Measurements from ENCODE around the gene NRL.
A peak's percentile ranks its signal among the peaks of the same experiment; 100 is the strongest.

Gene NRL

DNA sequence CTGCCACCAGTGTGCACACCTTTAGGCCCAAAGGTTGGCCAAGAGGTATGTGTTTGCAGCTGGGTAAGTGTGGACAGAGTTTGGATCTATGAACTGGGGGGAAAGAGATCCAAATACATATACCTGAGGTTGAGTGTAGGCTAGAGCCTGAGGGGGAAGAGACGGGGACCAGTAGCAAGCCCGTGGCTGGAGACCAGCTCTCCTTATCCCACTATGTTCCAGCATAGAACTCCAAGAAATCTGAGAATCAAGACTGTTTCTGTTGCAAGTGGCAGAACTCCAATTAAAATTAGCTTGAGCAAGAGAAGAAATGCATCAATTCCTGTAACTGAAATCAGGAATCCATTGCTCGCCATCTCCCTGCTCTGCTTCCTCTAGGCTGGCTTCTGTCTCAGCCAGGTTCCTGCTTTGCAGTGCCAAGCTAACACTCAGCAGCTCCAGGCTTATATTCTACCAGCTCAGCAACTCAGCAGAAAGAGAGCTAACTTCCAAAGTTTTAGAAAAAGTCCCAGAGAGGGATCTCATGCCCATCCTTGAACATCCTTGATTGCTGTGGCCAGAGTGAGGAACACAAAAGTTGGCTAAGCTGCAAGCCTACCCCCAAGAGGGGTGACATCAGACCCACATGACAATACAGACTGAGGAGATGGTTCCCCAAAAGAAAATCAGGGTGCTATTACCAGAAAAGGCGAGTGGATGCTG lies 22.1 kb downstream of the NRL start:
- Histone ChIP-seq H3K9ac (ENCODE audit: low read depth in 1 of 2, low read length in 2 of 2) (no peak overlapping the region), H3K4me1 (ENCODE audit: control insufficient read depth in 2 of 2, insufficient read depth in 2 of 2, low read length in 2 of 2) (peaks cover 13 to 29% of the 10 kb centered on the region in 2 donors), H3K4me3 (ENCODE audit: low read length in 2 of 2) (no peak overlapping the region), H3K27ac (ENCODE audit: low read depth in 2 of 2, low read length in 2 of 2) (peak overlapping the region; percentile 99), H3K27me3 (ENCODE audit: control insufficient read depth in 2 of 2, insufficient read depth in 2 of 2, low read length in 2 of 2) (no peaks in the 10 kb centered on the region), H3K36me3 (ENCODE audit: control insufficient read depth in 2 of 2, insufficient read depth in 2 of 2, low read length in 2 of 2) (peaks cover 0 to 4% of the 10 kb centered on the region in 2 donors), H3K9me3 (ENCODE audit: control insufficient read depth in 2 of 2, low read length in 2 of 2) (no peaks in the 10 kb centered on the region)

DNA sequence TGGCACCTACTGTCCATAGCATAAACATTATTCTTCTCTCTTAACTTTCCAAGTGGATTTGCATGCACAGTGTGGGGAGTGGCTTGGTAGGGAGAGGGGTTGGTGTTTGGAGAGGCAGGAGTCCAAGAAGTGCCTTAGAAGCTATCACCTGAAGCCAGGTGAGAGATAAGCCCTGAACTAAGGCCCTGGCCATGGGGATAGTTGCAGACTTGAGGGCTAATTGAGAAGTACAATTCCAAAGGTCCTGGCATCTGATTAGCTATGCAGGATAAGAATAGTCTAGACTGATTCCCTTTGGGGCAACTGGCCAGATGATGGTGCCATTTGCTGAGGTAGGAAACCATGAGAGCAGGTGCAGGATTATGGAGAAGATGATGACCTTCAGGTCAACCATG lies 22.6 kb downstream of the NRL start:
- Histone ChIP-seq H3K4me1 (ENCODE audit: control insufficient read depth in 2 of 2, insufficient read depth in 2 of 2, low read length in 2 of 2) (peaks cover 13 to 29% of the 10 kb centered on the region in 2 donors), H3K9ac (ENCODE audit: low read depth in 1 of 2, low read length in 2 of 2) (no peak overlapping the region), H3K36me3 (ENCODE audit: control insufficient read depth in 2 of 2, insufficient read depth in 2 of 2, low read length in 2 of 2) (peaks cover 0 to 4% of the 10 kb centered on the region in 2 donors), H3K27ac (ENCODE audit: low read depth in 2 of 2, low read length in 2 of 2) (peak overlapping the region; percentile 99), H3K9me3 (ENCODE audit: control insufficient read depth in 2 of 2, low read length in 2 of 2) (no peaks in the 10 kb centered on the region), H3K27me3 (ENCODE audit: control insufficient read depth in 2 of 2, insufficient read depth in 2 of 2, low read length in 2 of 2) (no peaks in the 10 kb centered on the region), H3K4me3 (ENCODE audit: low read length in 2 of 2) (no peak overlapping the region)

DNA sequence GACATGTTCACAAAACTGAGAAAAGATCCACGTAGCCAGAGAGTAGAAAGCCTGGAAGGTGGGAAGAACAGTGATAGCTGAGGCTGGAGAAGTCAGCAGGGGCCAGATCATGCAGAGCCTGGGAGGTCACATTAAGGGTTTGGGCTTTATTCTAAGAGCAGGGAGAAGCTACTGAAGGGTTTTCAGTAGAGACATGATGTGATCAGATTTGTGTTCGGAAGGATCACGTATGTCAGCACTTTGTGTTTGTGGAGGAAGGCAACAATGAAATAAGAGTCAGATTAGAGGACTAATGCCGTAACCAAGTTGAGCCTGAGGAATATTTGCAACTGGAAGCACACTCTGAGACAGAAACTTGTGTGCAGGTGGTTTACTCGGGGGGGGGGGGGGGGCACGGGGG lies 24.9 kb downstream of the NRL start:
- Histone ChIP-seq H3K27me3 (ENCODE audit: control insufficient read depth in 2 of 2, insufficient read depth in 2 of 2, low read length in 2 of 2) (no peaks in the 10 kb centered on the region), H3K36me3 (ENCODE audit: control insufficient read depth in 2 of 2, insufficient read depth in 2 of 2, low read length in 2 of 2) (no peaks in the 10 kb centered on the region), H3K4me3 (ENCODE audit: low read length in 2 of 2) (no peak overlapping the region), H3K9ac (ENCODE audit: low read depth in 1 of 2, low read length in 2 of 2) (peak overlapping the region in 1 of 2 donors; percentile 5), H3K9me3 (ENCODE audit: control insufficient read depth in 2 of 2, low read length in 2 of 2) (no peaks in the 10 kb centered on the region), H3K4me1 (ENCODE audit: control insufficient read depth in 2 of 2, insufficient read depth in 2 of 2, low read length in 2 of 2) (peaks cover 4 to 19% of the 10 kb centered on the region in 2 donors), H3K27ac (ENCODE audit: low read depth in 2 of 2, low read length in 2 of 2) (no peak overlapping the region)

DNA sequence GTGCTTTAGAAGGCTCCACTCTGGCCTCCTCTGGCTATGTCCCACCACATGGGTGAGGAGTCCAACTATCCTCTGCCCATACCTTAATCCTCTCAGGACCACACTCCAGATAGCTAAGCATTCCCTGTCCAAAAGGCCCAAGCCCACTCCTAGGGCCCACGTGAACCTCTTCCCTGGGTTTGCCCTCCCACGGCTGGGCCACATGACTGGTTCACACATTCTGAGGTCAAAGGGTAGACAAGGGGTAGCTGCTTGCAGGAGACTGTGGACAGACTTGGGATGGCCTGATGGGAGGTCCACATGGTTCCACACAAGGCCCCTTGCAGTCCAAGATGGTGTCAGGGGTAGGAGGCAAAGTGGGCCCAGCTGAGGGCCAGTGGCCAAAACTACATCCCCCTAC lies 26.7 kb downstream of the NRL start:
- Histone ChIP-seq H3K9me3 (ENCODE audit: control insufficient read depth in 2 of 2, low read length in 2 of 2) (no peaks in the 10 kb centered on the region), H3K4me3 (ENCODE audit: low read length in 2 of 2) (no peak overlapping the region), H3K27me3 (ENCODE audit: control insufficient read depth in 2 of 2, insufficient read depth in 2 of 2, low read length in 2 of 2) (no peaks in the 10 kb centered on the region), H3K9ac (ENCODE audit: low read depth in 1 of 2, low read length in 2 of 2) (no peak overlapping the region), H3K27ac (ENCODE audit: low read depth in 2 of 2, low read length in 2 of 2) (no peak overlapping the region), H3K36me3 (ENCODE audit: control insufficient read depth in 2 of 2, insufficient read depth in 2 of 2, low read length in 2 of 2) (no peaks in the 10 kb centered on the region), H3K4me1 (ENCODE audit: control insufficient read depth in 2 of 2, insufficient read depth in 2 of 2, low read length in 2 of 2) (peaks cover 0 to 11% of the 10 kb centered on the region in 2 donors)

DNA sequence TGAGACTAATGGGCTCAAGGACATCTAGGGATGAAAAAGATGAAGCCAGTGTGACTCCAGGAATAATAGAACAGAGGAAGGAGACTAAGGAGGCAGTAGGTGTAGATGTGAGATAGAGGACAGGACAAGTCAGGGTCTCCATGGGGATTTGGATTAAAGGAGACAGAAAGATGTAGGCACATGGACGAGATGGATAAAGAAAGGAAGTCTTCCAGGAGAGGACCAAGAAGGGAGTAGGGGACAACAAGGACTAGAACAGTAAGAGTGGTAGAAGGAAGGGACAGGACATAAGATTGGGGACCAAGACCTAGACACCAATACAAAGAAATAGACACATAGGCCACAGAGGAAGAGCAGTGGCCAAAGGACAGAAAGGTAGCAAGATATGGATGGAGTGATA lies 27.7 kb downstream of the NRL start:
- Histone ChIP-seq H3K4me1 (ENCODE audit: control insufficient read depth in 2 of 2, insufficient read depth in 2 of 2, low read length in 2 of 2) (peaks cover 0 to 4% of the 10 kb centered on the region in 2 donors), H3K27ac (ENCODE audit: low read depth in 2 of 2, low read length in 2 of 2) (no peak overlapping the region), H3K4me3 (ENCODE audit: low read length in 2 of 2) (no peak overlapping the region), H3K36me3 (ENCODE audit: control insufficient read depth in 2 of 2, insufficient read depth in 2 of 2, low read length in 2 of 2) (no peaks in the 10 kb centered on the region), H3K27me3 (ENCODE audit: control insufficient read depth in 2 of 2, insufficient read depth in 2 of 2, low read length in 2 of 2) (no peaks in the 10 kb centered on the region), H3K9ac (ENCODE audit: low read depth in 1 of 2, low read length in 2 of 2) (no peak overlapping the region), H3K9me3 (ENCODE audit: control insufficient read depth in 2 of 2, low read length in 2 of 2) (no peaks in the 10 kb centered on the region)

DNA sequence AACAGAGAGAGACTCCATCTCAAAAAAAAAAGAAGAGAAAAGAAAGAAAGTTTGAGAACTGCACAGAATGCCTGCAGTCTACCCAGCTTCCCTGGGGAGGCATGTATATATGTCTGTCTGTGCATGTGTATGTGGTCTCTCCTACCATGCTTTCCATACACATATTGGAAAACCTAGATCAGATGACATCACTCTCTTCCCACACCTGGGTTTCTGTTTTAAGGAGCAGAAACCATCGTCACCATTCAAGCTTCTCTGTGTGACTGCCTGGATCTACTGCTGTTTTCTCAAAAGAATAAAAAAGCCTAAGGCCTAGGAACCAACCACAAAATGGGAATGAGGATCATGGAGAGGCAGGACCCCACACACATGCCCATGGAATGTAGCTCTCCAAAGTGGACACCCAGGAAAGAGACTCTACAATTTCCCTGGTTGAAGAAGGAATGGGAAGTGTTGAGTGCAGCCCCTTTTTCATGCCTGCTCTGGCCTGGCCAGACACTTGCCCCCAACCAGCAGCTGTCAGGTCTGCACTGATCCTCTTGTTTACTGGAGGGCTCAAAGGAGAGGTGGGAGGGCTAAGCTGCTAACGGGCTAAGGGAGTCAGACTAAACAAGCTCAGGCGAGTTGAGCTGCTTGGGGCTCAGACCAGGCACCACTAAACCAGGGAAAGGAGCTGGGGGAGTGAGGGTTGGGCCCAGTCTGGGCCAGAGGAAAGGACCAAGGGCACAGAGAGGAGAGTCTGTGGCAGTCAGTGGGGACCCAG lies 28.4 kb downstream of the NRL start:
- Histone ChIP-seq H3K9ac (ENCODE audit: low read depth in 1 of 2, low read length in 2 of 2) (no peak overlapping the region), H3K27me3 (ENCODE audit: control insufficient read depth in 2 of 2, insufficient read depth in 2 of 2, low read length in 2 of 2) (no peaks in the 10 kb centered on the region), H3K9me3 (ENCODE audit: control insufficient read depth in 2 of 2, low read length in 2 of 2) (no peaks in the 10 kb centered on the region), H3K4me3 (ENCODE audit: low read length in 2 of 2) (no peak overlapping the region), H3K4me1 (ENCODE audit: control insufficient read depth in 2 of 2, insufficient read depth in 2 of 2, low read length in 2 of 2) (peaks cover 0 to 4% of the 10 kb centered on the region in 2 donors), H3K27ac (ENCODE audit: low read depth in 2 of 2, low read length in 2 of 2) (no peak overlapping the region), H3K36me3 (ENCODE audit: control insufficient read depth in 2 of 2, insufficient read depth in 2 of 2, low read length in 2 of 2) (no peaks in the 10 kb centered on the region)

DNA sequence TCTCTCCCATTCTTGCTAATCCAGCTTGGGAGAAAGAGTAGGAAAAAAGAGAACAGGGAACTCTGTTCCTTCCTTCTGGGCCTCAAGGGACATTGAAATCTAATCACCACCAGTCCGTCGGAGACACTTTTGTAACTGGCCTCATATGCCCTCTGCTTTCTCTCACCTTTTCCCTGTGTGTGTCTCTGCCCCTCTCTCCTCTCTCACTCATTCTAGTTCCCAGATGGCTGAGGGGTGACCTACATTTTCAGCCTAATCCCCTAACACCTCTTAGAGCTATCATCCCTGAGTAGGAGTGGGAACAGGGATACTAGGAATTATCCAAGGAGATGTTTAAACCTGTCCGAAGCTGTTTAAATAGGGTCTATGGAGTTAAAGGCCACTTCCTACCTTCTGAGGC lies 29.5 kb downstream of the NRL start:
- H3K9ac ChIP-seq (ENCODE audit: low read depth in 1 of 2, low read length in 2 of 2) = no peak overlapping the region
- H3K27ac ChIP-seq (ENCODE audit: low read depth in 2 of 2, low read length in 2 of 2) = no peak overlapping the region

DNA sequence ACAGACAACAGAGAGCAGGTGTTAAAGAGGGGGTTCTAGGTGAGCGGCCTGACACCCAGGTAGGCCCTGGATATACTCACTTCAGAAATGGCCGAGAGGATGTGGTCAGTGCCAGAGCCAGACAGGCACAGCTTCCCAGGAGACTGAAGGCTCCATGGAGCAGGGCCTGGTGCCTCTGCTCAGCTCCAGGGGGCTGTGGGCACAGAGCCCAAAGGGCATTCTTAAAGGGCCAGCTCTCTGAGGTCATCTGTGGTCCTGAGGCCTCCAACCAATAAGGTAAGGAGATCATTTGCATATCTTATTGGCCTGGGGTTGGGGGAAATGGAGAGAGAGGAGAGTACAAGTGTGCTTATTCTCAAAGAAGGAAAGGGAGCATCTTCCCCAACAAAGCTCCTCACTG lies 30.3 kb downstream of the NRL start:
- H3K4me1 ChIP-seq (ENCODE audit: control insufficient read depth in 2 of 2, insufficient read depth in 2 of 2, low read length in 2 of 2) = peaks cover 8 to 11% of the 10 kb centered on the region in 2 donors
- no peak overlapping the region for H3K4me3 ChIP-seq (ENCODE audit: low read length in 2 of 2)
- no peaks in the 10 kb centered on the region for H3K9me3 ChIP-seq (ENCODE audit: control insufficient read depth in 2 of 2, low read length in 2 of 2)
- no peaks in the 10 kb centered on the region for H3K27me3 ChIP-seq (ENCODE audit: control insufficient read depth in 2 of 2, insufficient read depth in 2 of 2, low read length in 2 of 2)
- no peak overlapping the region for H3K27ac ChIP-seq (ENCODE audit: low read depth in 2 of 2, low read length in 2 of 2)
- no peak overlapping the region for H3K9ac ChIP-seq (ENCODE audit: low read depth in 1 of 2, low read length in 2 of 2)
- H3K36me3 ChIP-seq (ENCODE audit: control insufficient read depth in 2 of 2, insufficient read depth in 2 of 2, low read length in 2 of 2) = no peaks in the 10 kb centered on the region

More for the DNA sequence above, 29.5 kb downstream of the NRL start:
- Histone ChIP-seq H3K9me3 (ENCODE audit: control insufficient read depth in 2 of 2, low read length in 2 of 2) (no peaks in the 10 kb centered on the region), H3K36me3 (ENCODE audit: control insufficient read depth in 2 of 2, insufficient read depth in 2 of 2, low read length in 2 of 2) (no peaks in the 10 kb centered on the region), H3K4me3 (ENCODE audit: low read length in 2 of 2) (no peak overlapping the region), H3K4me1 (ENCODE audit: control insufficient read depth in 2 of 2, insufficient read depth in 2 of 2, low read length in 2 of 2) (peaks cover 8 to 11% of the 10 kb centered on the region in 2 donors), H3K27me3 (ENCODE audit: control insufficient read depth in 2 of 2, insufficient read depth in 2 of 2, low read length in 2 of 2) (no peaks in the 10 kb centered on the region)

DNA sequence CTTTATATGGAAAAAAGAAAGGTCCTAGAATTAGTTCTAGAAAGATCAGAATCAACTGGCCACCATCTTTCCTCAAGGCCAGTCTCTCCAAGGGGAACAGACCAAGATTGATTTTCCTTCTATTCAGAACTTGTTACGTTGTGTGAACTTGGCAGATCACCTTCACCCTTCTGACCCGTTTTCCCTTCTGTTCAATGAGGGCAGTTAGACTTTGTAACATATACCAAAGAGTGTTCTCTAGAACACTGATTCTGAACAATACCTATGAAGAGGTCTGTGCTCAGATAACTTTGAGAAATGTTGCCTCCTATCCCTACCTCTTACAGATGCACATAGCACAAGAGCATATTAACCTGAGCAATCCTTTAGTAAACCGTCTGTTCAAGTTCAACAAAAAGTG lies 31.3 kb downstream of the NRL start:
- Histone ChIP-seq H3K27me3 (ENCODE audit: control insufficient read depth in 2 of 2, insufficient read depth in 2 of 2, low read length in 2 of 2) (peaks cover 0 to 3% of the 10 kb centered on the region in 2 donors), H3K4me3 (ENCODE audit: low read length in 2 of 2) (no peak overlapping the region), H3K27ac (ENCODE audit: low read depth in 2 of 2, low read length in 2 of 2) (no peak overlapping the region), H3K36me3 (ENCODE audit: control insufficient read depth in 2 of 2, insufficient read depth in 2 of 2, low read length in 2 of 2) (no peaks in the 10 kb centered on the region), H3K9ac (ENCODE audit: low read depth in 1 of 2, low read length in 2 of 2) (no peak overlapping the region), H3K4me1 (ENCODE audit: control insufficient read depth in 2 of 2, insufficient read depth in 2 of 2, low read length in 2 of 2) (peaks cover 8 to 11% of the 10 kb centered on the region in 2 donors), H3K9me3 (ENCODE audit: control insufficient read depth in 2 of 2, low read length in 2 of 2) (no peaks in the 10 kb centered on the region)

DNA sequence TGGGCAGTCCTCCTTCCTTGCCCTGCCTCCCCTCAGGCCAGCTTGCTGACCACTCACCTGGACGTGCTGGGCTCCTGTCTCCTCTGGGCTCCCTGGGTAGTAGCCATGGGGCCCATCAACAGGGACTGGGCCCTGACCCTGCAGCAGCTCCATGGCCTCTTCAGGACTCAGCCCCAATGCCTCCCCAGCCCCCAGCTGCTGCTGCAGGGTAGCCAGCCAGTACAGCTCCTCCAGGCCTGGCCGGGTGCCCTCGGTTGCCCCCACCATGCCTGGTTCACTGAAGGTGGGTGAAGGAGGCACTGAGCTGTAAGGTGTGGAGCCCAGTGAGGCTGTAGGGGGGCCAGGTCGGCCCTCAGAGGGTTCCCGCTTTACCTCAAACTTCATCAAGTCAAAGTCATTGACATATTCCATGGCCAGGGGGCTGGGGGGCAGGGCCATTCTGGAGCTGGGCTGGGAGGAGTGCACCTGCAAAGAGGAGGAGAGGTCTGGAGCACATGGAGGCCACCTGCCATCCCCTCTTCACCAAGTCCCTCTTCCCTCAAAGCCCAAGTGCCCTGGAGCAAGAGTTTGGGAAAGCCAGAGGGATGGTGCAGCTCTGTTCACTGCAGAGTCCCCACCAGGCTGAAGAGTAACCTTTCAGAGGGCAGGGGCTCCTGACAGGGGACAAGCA lies 32.2 kb downstream of the NRL start:
- Histone ChIP-seq H3K9ac (ENCODE audit: low read depth in 1 of 2, low read length in 2 of 2) (no peak overlapping the region), H3K36me3 (ENCODE audit: control insufficient read depth in 2 of 2, insufficient read depth in 2 of 2, low read length in 2 of 2) (no peaks in the 10 kb centered on the region), H3K27me3 (ENCODE audit: control insufficient read depth in 2 of 2, insufficient read depth in 2 of 2, low read length in 2 of 2) (peaks cover 0 to 3% of the 10 kb centered on the region in 2 donors), H3K4me3 (ENCODE audit: low read length in 2 of 2) (no peak overlapping the region), H3K4me1 (ENCODE audit: control insufficient read depth in 2 of 2, insufficient read depth in 2 of 2, low read length in 2 of 2) (peaks cover 8 to 11% of the 10 kb centered on the region in 2 donors), H3K9me3 (ENCODE audit: control insufficient read depth in 2 of 2, low read length in 2 of 2) (no peaks in the 10 kb centered on the region), H3K27ac (ENCODE audit: low read depth in 2 of 2, low read length in 2 of 2) (no peak overlapping the region)
